ENCODE measurements around the gene ITGA3. TPM values are rescaled to one million over a fixed set of nuclear protein-coding genes. Genes with fewer than 3 reads are reported as not detected.

The ITGA3 gene
- total RNA-seq, 6 donors from 2014 or later = 193 to 469 (median 350) TPM

- Histone ChIP-seq H3K4me1 (peaks cover 0 to 9% (median 0%) of the 10 kb centered on the region in 4 donors), H3K36me3 (peaks cover 31 to 89% (median 74%) of the 10 kb centered on the region in 4 donors), H3K27ac (no peak overlapping the region), H3K4me3 (no peak overlapping the region), H3K9me3 (no peaks in the 10 kb centered on the region), H3K27me3 (no peaks in the 10 kb centered on the region)
- no peak for DNase-seq
- WGBS, 2 donors = 68 to 75% methylated on average over 7 of the region's 7 CpGs
- ATAC-seq (ENCODE audit: low FRiP score in 2 of 2) = no peak
- TF ChIP-seq CTCF (IDR thresholded peaks at IDR 0.05) = no peak
- TF ChIP-seq POLR2AphosphoS5 (IDR thresholded peaks at IDR 0.05) = no peak
- TF ChIP-seq POLR2A (IDR thresholded peaks at IDR 0.05) = no peak
- TF ChIP-seq EP300 (IDR thresholded peaks at IDR 0.05) = no peak
Measured at GRCh38 chr17:50080827-50081226, 24.9 kb downstream of the ITGA3 start.

- Histone ChIP-seq H3K36me3 (peaks cover 24 to 80% (median 66%) of the 10 kb centered on the region in 4 donors), H3K9me3 (no peaks in the 10 kb centered on the region), H3K27me3 (no peaks in the 10 kb centered on the region), H3K4me3 (no peak overlapping the region), H3K27ac (no peak overlapping the region), H3K4me1 (peaks cover 0 to 9% (median 0%) of the 10 kb centered on the region in 4 donors)
- WGBS, 2 donors = 79 to 80% methylated on average over 5 of the region's 5 CpGs
- DNase-seq = no peak
- ATAC-seq (ENCODE audit: low FRiP score in 2 of 2) = no peak
- TF ChIP-seq POLR2A (IDR thresholded peaks at IDR 0.05) (no peak), EP300 (IDR thresholded peaks at IDR 0.05) (no peak), POLR2AphosphoS5 (IDR thresholded peaks at IDR 0.05) (no peak)
Measured at GRCh38 chr17:50081757-50082156, 25.8 kb downstream of the ITGA3 start.

GRCh38 chr17:50087246-50087911, 31.5 kb downstream of the ITGA3 start:
- no peaks in the 10 kb centered on the region for H3K9me3 ChIP-seq
- WGBS, 2 donors = 55 to 78% methylated on average over 4 to 6 of the region's 10 CpGs
- H3K27me3 ChIP-seq = no peaks in the 10 kb centered on the region
- H3K36me3 ChIP-seq = peaks cover 8 to 72% (median 48%) of the 10 kb centered on the region in 4 donors
- TF ChIP-seq POLR2A (IDR thresholded peaks at IDR 0.05) = no peak
- peak; percentile 93 to 98 (median 95) for TF ChIP-seq CTCF (IDR thresholded peaks at IDR 0.05)
- DNase-seq (peak; percentile 58 to 77), ATAC-seq (ENCODE audit: low FRiP score in 2 of 2) (peak; percentile 90 to 91)
- peak overlapping the region in 3 of 4 donors; percentile 21 to 53 (median 35) for H3K27ac ChIP-seq
- H3K4me3 ChIP-seq = no peak overlapping the region
- H3K4me1 ChIP-seq = no peaks in the 10 kb centered on the region

GRCh38 chr17:50087912-50088405, 32.0 kb downstream of the ITGA3 start:
- ATAC-seq (ENCODE audit: low FRiP score in 2 of 2) = peak in 1 of 2 donors; percentile 4
- H3K4me1 ChIP-seq = no peaks in the 10 kb centered on the region
- no peaks in the 10 kb centered on the region for H3K27me3 ChIP-seq
- H3K4me3 ChIP-seq = no peak overlapping the region
- no peaks in the 10 kb centered on the region for H3K9me3 ChIP-seq
- 88 to 93% methylated on average over 16 to 19 of the region's 19 CpGs for WGBS, 2 donors
- peaks cover 8 to 67% (median 44%) of the 10 kb centered on the region in 4 donors for H3K36me3 ChIP-seq
- no peak for TF ChIP-seq EP300 (IDR thresholded peaks at IDR 0.05)
- TF ChIP-seq POLR2A (IDR thresholded peaks at IDR 0.05) = no peak
- TF ChIP-seq CTCF (IDR thresholded peaks at IDR 0.05) = no peak
- TF ChIP-seq POLR2AphosphoS5 (IDR thresholded peaks at IDR 0.05) = no peak
- peak overlapping the region in 3 of 4 donors; percentile 21 to 53 (median 35) for H3K27ac ChIP-seq
- DNase-seq = peak in 1 of 2 donors; percentile 62

GRCh38 chr17:50088952-50089825, 33.3 kb downstream of the ITGA3 start:
- H3K27me3 ChIP-seq = no peaks in the 10 kb centered on the region
- DNase-seq = peak in 1 of 2 donors; percentile 62
- TF ChIP-seq CTCF (IDR thresholded peaks at IDR 0.05) (no peak), EP300 (IDR thresholded peaks at IDR 0.05) (no peak), POLR2AphosphoS5 (IDR thresholded peaks at IDR 0.05) (no peak), POLR2A (IDR thresholded peaks at IDR 0.05) (no peak)
- H3K9me3 ChIP-seq = no peaks in the 10 kb centered on the region
- H3K27ac ChIP-seq = no peak overlapping the region
- H3K36me3 ChIP-seq = peaks cover 8 to 55% (median 41%) of the 10 kb centered on the region in 4 donors
- no peak for ATAC-seq (ENCODE audit: low FRiP score in 2 of 2)
- WGBS, 2 donors = 88 to 90% methylated on average over 17 to 22 of the region's 25 CpGs
- no peak overlapping the region for H3K4me3 ChIP-seq
- peaks cover 0 to 3% (median 1%) of the 10 kb centered on the region in 4 donors for H3K4me1 ChIP-seq

Measured in upper lobe of left lung (tissue), 6 donors.